ENCODE data around the gene EME2.

The EME2 gene

DNA sequence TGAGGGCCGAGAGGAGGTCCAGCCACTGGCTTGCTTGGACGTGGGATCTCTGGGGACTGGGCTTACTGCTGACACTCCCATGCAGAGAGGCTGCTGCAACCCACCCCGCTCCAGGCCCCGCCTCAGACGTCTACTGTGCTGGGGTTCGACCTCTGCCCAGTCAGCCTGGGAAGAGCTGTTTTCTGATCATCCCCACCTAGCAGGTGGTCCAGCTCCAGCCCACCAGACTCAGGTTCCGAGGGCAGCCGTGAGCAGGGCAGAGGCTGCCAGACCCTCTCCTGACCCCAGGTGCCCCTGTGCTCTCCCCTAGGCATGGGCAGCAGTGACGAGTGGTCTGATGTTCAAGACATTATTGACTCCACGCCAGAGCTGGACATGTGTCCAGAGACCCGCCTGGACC lies 24.7 kb upstream of the EME2 start:
- TF ChIP-seq POLR2A (IDR thresholded peaks at IDR 0.05; ENCODE audit: low read depth, low read length) (no peak), POLR2AphosphoS5 (IDR thresholded peaks at IDR 0.05; ENCODE audit: low read depth, low read length) (no peak), TAF1 (IDR thresholded peaks at IDR 0.05; ENCODE audit: borderline replicate concordance, low read depth, low read length) (no peak)
- DNase-seq (ENCODE audit: insufficient read length) (no peak), FAIRE-seq (no peak)

DNA sequence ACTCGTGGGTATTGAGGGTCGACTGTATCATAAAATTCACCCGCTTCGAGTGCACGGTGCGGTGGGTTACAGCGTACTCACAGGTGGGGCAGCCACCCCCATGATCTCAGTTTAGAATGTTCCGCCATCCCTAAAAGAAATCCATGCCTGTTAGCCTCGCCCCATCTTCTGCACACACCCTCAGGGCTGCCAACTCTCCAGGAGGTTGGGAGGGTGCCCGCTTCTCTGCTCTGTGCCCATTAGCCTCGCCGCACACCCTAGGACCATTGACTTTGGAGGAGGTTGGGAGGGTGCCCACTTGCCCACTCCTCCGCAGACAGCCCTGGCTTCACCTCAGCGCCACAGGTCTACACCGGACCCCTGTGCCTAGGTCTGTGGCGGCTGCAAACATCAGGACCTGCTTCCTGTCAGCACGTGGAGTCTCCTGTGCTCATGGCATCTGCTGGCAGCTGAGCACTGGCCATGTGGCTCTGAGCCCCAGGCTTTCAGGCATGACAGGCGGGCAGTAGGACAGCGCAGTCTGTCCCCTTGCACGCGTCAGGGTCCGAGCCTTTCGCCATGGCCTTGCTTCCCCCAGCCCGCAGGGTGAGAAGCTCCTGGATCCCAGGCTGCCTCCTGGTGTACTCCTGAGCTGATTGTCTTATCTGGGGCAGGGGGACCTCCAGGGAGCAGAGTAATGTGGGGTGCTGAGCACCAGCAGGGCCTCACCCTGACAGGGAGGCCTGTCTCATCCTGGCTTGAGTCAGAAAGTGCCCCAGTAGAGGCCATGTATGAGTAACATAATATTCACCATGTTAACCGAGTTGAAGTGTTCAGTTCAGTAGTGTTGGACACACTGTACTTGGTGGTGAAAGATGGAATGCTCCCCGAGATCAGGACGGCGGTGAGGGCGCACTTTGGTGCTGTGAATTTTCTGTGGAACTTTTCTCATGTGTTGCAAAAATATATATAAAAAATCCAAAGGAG lies 23.2 kb upstream of the EME2 start:
- FAIRE-seq (no peak), DNase-seq (ENCODE audit: insufficient read length) (no peak)
- TF ChIP-seq POLR2AphosphoS5 (IDR thresholded peaks at IDR 0.05; ENCODE audit: low read depth, low read length) (no peak), TAF1 (IDR thresholded peaks at IDR 0.05; ENCODE audit: borderline replicate concordance, low read depth, low read length) (no peak), POLR2A (IDR thresholded peaks at IDR 0.05; ENCODE audit: low read depth, low read length) (no peak)

DNA sequence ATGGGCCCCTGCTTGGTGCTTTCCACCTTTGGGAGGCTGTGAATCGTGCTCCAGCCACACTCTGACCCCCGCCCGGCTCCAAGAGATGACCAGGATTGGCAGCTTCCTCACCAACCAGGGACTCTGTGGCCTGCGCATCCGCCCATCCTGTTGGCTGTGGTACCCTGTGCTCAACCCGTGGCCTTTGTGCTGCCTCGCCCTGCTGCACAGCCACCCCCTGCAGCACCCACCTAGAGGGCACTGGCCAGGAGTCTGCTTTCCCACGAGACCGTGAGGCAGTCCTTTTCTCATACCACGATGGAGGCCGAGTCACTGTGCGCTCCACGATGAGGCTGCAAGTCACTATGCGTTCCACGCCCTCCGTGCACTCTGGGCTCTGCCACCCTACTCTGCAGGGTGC lies 20.7 kb upstream of the EME2 start:
- TF ChIP-seq POLR2A (IDR thresholded peaks at IDR 0.05; ENCODE audit: low read depth, low read length) = no peak
- TF ChIP-seq TAF1 (IDR thresholded peaks at IDR 0.05; ENCODE audit: borderline replicate concordance, low read depth, low read length) = no peak
- TF ChIP-seq POLR2AphosphoS5 (IDR thresholded peaks at IDR 0.05; ENCODE audit: low read depth, low read length) = no peak
- no peak for DNase-seq (ENCODE audit: insufficient read length)

GRCh38 chr16:1752853-1753252 lies 19.8 kb upstream of the EME2 start:
- TF ChIP-seq POLR2AphosphoS5 (IDR thresholded peaks at IDR 0.05; ENCODE audit: low read depth, low read length) (no peak), TAF1 (IDR thresholded peaks at IDR 0.05; ENCODE audit: borderline replicate concordance, low read depth, low read length) (no peak)
- DNase-seq (ENCODE audit: insufficient read length) (no peak), FAIRE-seq (no peak)

More for the DNA sequence above, 20.7 kb upstream of the EME2 start:
- no peak for FAIRE-seq

- FAIRE-seq = no peak
- no peak for DNase-seq (ENCODE audit: insufficient read length)
- TF ChIP-seq TAF1 (IDR thresholded peaks at IDR 0.05; ENCODE audit: borderline replicate concordance, low read depth, low read length) (no peak), POLR2AphosphoS5 (IDR thresholded peaks at IDR 0.05; ENCODE audit: low read depth, low read length) (no peak), POLR2A (IDR thresholded peaks at IDR 0.05; ENCODE audit: low read depth, low read length) (no peak)
Observed at GRCh38 chr16:1754204-1754603, 18.4 kb upstream of the EME2 start.

GRCh38 chr16:1757714-1758461 lies 14.7 kb upstream of the EME2 start:
- no peak for TF ChIP-seq POLR2AphosphoS5 (IDR thresholded peaks at IDR 0.05; ENCODE audit: low read depth, low read length)
- no peak for TF ChIP-seq POLR2A (IDR thresholded peaks at IDR 0.05; ENCODE audit: low read depth, low read length)
- TF ChIP-seq TAF1 (IDR thresholded peaks at IDR 0.05; ENCODE audit: borderline replicate concordance, low read depth, low read length) = no peak
- DNase-seq (ENCODE audit: insufficient read length) (no peak), FAIRE-seq (no peak)

DNA sequence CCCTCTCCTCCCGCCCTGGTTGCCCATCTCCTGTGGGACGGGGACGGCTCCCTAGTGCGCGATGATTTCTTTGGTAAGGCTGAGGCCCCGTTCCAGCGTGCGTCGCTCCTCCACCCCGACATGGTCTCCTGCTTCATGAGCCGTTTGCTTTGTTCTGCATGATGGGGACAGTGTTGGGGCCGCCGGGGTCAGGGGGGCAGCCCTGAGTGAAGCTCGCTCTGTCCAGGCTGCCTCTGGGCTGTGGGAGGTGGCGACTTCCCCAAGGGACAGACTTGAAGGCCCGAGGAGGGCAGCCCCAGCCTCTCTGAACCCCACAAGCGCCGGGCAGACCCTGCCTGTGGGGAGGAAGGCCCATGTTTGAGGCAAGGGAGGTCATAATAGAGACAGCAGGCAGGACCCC lies 13.7 kb upstream of the EME2 start:
- no peak for DNase-seq (ENCODE audit: insufficient read length)
- FAIRE-seq = no peak
- TF ChIP-seq POLR2AphosphoS5 (IDR thresholded peaks at IDR 0.05; ENCODE audit: low read depth, low read length) = no peak
- TF ChIP-seq POLR2A (IDR thresholded peaks at IDR 0.05; ENCODE audit: low read depth, low read length) = no peak
- TF ChIP-seq TAF1 (IDR thresholded peaks at IDR 0.05; ENCODE audit: borderline replicate concordance, low read depth, low read length) = no peak

DNA sequence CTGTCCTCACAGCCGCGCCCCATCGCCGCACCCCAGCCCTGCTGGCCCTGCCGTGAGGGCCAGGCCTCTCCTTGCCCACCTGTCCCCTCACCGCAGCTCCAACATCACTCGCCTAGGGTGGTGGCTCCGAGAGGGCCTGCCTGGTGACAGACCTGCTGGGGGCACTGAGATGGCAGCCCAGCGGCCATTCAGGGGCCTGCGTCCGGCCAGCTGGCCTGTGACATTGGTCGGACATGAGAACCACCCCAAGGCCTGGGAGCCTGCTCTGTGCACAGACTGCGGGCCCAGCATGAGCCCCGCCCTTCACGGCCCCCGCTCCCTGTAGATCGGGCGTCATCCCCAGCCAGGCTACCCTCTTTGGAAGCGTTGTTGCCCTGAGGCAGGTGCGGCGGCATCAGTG lies 13.1 kb upstream of the EME2 start:
- DNase-seq (ENCODE audit: insufficient read length) (no peak), FAIRE-seq (no peak)
- TF ChIP-seq POLR2AphosphoS5 (IDR thresholded peaks at IDR 0.05; ENCODE audit: low read depth, low read length) (no peak), POLR2A (IDR thresholded peaks at IDR 0.05; ENCODE audit: low read depth, low read length) (no peak), TAF1 (IDR thresholded peaks at IDR 0.05; ENCODE audit: borderline replicate concordance, low read depth, low read length) (no peak)

DNA sequence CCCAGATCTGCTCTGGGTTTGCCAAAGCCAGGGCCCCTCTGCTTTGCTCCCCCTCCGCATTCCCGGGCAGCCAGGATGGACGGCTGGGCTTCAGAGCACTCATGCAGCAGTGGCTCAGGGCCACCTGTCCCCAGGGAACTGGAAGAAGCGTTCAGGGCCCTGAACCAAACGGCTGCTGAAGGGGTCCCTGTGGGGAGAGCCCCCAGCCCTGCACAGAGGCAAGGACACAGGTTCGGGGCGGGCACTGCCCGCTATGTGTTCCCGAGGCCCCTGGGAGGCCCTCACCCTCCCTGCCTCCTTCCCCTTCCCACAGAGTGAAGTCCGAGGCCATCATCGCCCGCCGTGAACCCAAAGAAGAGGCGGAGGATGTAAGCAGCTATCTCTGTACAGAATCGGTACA lies 11.7 kb upstream of the EME2 start:
- no peak for TF ChIP-seq TAF1 (IDR thresholded peaks at IDR 0.05; ENCODE audit: borderline replicate concordance, low read depth, low read length)
- no peak for TF ChIP-seq POLR2AphosphoS5 (IDR thresholded peaks at IDR 0.05; ENCODE audit: low read depth, low read length)
- TF ChIP-seq POLR2A (IDR thresholded peaks at IDR 0.05; ENCODE audit: low read depth, low read length) = no peak
- FAIRE-seq (no peak), DNase-seq (ENCODE audit: insufficient read length) (no peak)

DNA sequence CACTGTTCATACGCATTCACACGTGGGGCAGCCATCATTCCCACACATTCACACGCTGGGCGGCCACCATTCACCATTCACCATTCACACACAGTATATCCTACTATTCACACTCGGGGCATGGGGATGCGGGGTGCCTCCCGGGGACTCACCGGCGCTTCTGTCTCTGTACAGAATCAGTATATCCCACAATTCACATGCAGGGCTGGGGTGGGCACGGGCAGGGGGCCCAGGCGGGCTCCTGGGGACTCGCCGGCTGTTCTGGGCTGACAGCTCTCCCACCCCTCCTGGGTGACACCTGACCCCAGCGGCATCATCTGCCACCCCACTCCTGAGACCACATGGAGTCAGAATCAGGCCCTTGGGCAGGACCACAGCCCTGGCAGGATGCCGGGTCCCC lies 10.9 kb upstream of the EME2 start:
- no peak for FAIRE-seq
- TF ChIP-seq POLR2AphosphoS5 (IDR thresholded peaks at IDR 0.05; ENCODE audit: low read depth, low read length) (no peak), TAF1 (IDR thresholded peaks at IDR 0.05; ENCODE audit: borderline replicate concordance, low read depth, low read length) (no peak), POLR2A (IDR thresholded peaks at IDR 0.05; ENCODE audit: low read depth, low read length) (no peak)
- DNase-seq (ENCODE audit: insufficient read length) = no peak

GRCh38 chr16:1762196-1762878 lies 10.3 kb upstream of the EME2 start:
- DNase-seq (ENCODE audit: insufficient read length) = no peak
- no peak for FAIRE-seq
- TF ChIP-seq POLR2A (IDR thresholded peaks at IDR 0.05; ENCODE audit: low read depth, low read length) (no peak), TAF1 (IDR thresholded peaks at IDR 0.05; ENCODE audit: borderline replicate concordance, low read depth, low read length) (no peak), POLR2AphosphoS5 (IDR thresholded peaks at IDR 0.05; ENCODE audit: low read depth, low read length) (no peak)
